GM12878 (cell line): ENCODE measurements around the gene DTL. TPM values are rescaled to one million over a fixed set of nuclear protein-coding genes. Genes with fewer than 3 reads are reported as not detected.

Experiments used
- ATAC-seq: fragments of 200-7000 bp; cut with Tn5 transposase; 3 replicates; pipeline ENCODE4 v1.9.1; 2020; ENCODE audit warnings: mild to moderate bottlenecking, moderate library complexity
- BruUV-seq: library from RNA; stranded (reverse); fragments of 400-500 nt; replicated peaks from 2 replicates; lab custom pipeline; 2021; lab: Mats Ljungman, UMichigan
- CTCF ChIA-PET: fragments of 300-600 bp; sonication (Branson Sonifier 250); formaldehyde crosslinking; extraction: SDS; loops from one replicate; lab custom pipeline; 2021; ENCODE audit warnings: inconsistent platforms; lab: Yijun Ruan, JAX
- POLR2A ChIA-PET: fragments of 350-600 bp; formaldehyde crosslinking; extraction: SDS; loops from one replicate; lab custom pipeline; 2021; ENCODE audit warnings: inconsistent platforms; lab: Charles Lee
- RAD21 ChIA-PET: fragments of 300-600 bp; sonication (Branson Sonifier 250); formaldehyde crosslinking; loops from one replicate; lab custom pipeline; 2023; ENCODE audit warnings: antibody characterized with exemption; ENCODE audit not compliant: unreplicated experiment; lab: Charles Lee
- SMC1A ChIA-PET: fragments of 300-600 bp; sonication (Branson Sonifier 250); formaldehyde crosslinking; loops from one replicate; lab custom pipeline; 2023; ENCODE audit not compliant: unreplicated experiment, uncharacterized antibody; lab: Charles Lee
- DNase-seq: peaks from one replicate; pipeline ENCODE4 v3.0.0-alpha.2; 2011; ENCODE audit warnings: low read depth, low spot score
- FAIRE-seq: peaks from 3 replicates; lab custom pipeline; 2011; peaks lifted over from hg19 to GRCh38; lab: Jason Lieb, UNC
- H2AFZ ChIP-seq: 2 replicates; pipeline ENCODE4 v1.6.0; 2011; ENCODE audit warnings: low read depth, low read length, control low read depth; ENCODE audit not compliant: control insufficient read depth
- H3K27ac ChIP-seq: 2 replicates; pipeline ENCODE4 v1.5.1; 2011; ENCODE audit warnings: control low read depth; ENCODE audit not compliant: control insufficient read depth, insufficient read depth
- H3K27me3 ChIP-seq, 2 experiments: replicated peaks in 1 of 2; 2 replicates each; pipeline versions ENCODE4 v1.6.0 to v1.6.1; 2011; ENCODE audit warnings: low read length in 1 of 2; ENCODE audit not compliant: control insufficient read depth in 2 of 2, insufficient read depth in 2 of 2
- H3K36me3 ChIP-seq, 2 experiments: 2 replicates each; pipeline ENCODE4 v1.5.1; 2011; ENCODE audit warnings: low read length in 1 of 2; ENCODE audit not compliant: control insufficient read depth in 2 of 2, insufficient read depth in 2 of 2
- H3K4me1 ChIP-seq: 2 replicates; pipeline ENCODE4 v1.6.1; 2011; ENCODE audit warnings: mild to moderate bottlenecking, low read length, moderate library complexity, mixed read lengths; ENCODE audit not compliant: control insufficient read depth, insufficient read depth
- H3K4me2 ChIP-seq: 2 replicates; pipeline ENCODE4 v1.6.0; 2011; ENCODE audit warnings: control low read depth; ENCODE audit not compliant: control insufficient read depth, insufficient read depth
- H3K4me3 ChIP-seq: fragments of 200-600 bp; sonication (generic); 2 replicates; pipeline ENCODE4 v1.5.1; 2016
- H3K79me2 ChIP-seq: 2 replicates; pipeline ENCODE4 v1.6.0; 2011; ENCODE audit warnings: low read length; ENCODE audit not compliant: control insufficient read depth, insufficient read depth
- H3K9ac ChIP-seq: 2 replicates; pipeline ENCODE4 v1.8.0; 2011; ENCODE audit warnings: low read length, control low read depth, mixed read lengths; ENCODE audit not compliant: control insufficient read depth, insufficient read depth
- H3K9me3 ChIP-seq: replicated peaks from 3 replicates; pipeline ENCODE4 v1.5.1; 2011; ENCODE audit warnings: mild to moderate bottlenecking, low read length; ENCODE audit not compliant: control insufficient read depth, insufficient read depth
- H4K20me1 ChIP-seq: 2 replicates; pipeline ENCODE4 v1.6.0; 2011; ENCODE audit not compliant: control insufficient read depth, insufficient read depth
- CEBPB ChIP-seq, 2 experiments: fragments of 150-350 bp in 1 of 2; IDR thresholded peaks; 2 replicates each; pipeline ENCODE4 v1.6.1; 2012 to 2014; ENCODE audit warnings: low read depth in 2 of 2, low read length in 2 of 2, borderline replicate concordance in 1 of 2, inconsistent platforms in 1 of 2
- EP300 ChIP-seq, 2 experiments: fragments of 150-350 bp in 1 of 2; IDR thresholded peaks; 2 replicates each; pipeline ENCODE4 v1.6.1; 2011 to 2012; ENCODE audit warnings: low read depth in 2 of 2, low read length in 2 of 2, borderline replicate concordance in 1 of 2, improper control_type of control experiment in 1 of 2, inconsistent platforms in 1 of 2; ENCODE audit not compliant: control insufficient read depth in 1 of 2
- HDGF ChIP-seq: fragments of 450-650 bp; IDR thresholded peaks from 2 replicates; pipeline ENCODE4 v1.6.1; 2016; ENCODE audit warnings: antibody characterized with exemption
- IRF3 ChIP-seq: fragments of 450-650 bp; IDR thresholded peaks from 2 replicates; pipeline ENCODE4 v1.6.1; 2014; ENCODE audit warnings: mild to moderate bottlenecking
- JUNB ChIP-seq: IDR thresholded peaks from 2 replicates; pipeline ENCODE4 v1.6.1; 2016; ENCODE audit warnings: antibody characterized with exemption, mild to moderate bottlenecking
- MEF2B ChIP-seq: fragments of 450-650 bp; IDR thresholded peaks from 2 replicates; pipeline ENCODE4 v1.6.1; 2018; ENCODE audit warnings: mild to moderate bottlenecking, moderate library complexity; ENCODE audit not compliant: partially characterized antibody, poor library complexity, severe bottlenecking
- PML ChIP-seq: IDR thresholded peaks from 2 replicates; pipeline ENCODE4 v1.6.1; 2012; ENCODE audit warnings: low read length, inconsistent platforms
- RAD21 ChIP-seq: IDR thresholded peaks from 2 replicates; pipeline ENCODE4 v1.6.1; 2011; ENCODE audit warnings: mild to moderate bottlenecking, low read depth, low read length, moderate library complexity; ENCODE audit not compliant: insufficient read depth
- SREBF2 ChIP-seq: IDR thresholded peaks from 2 replicates; pipeline ENCODE4 v1.6.1; 2012; ENCODE audit warnings: mild to moderate bottlenecking, low read length
- SUZ12 ChIP-seq: fragments of 200-600 bp; sonication (generic); IDR thresholded peaks from one replicate; pipeline ENCODE4 v1.6.1; 2018; ENCODE audit warnings: antibody characterized with exemption, mild to moderate bottlenecking; ENCODE audit not compliant: unreplicated experiment
- TARDBP ChIP-seq: IDR thresholded peaks from 2 replicates; pipeline ENCODE4 v1.6.1; 2016; ENCODE audit warnings: borderline replicate concordance
- ZBTB33 ChIP-seq: fragments of 450-650 bp; IDR thresholded peaks from 2 replicates; pipeline ENCODE4 v1.6.1; 2017; ENCODE audit warnings: mild to moderate bottlenecking
- ZNF384 ChIP-seq: IDR thresholded peaks from 2 replicates; pipeline ENCODE4 v1.6.1; 2012; ENCODE audit warnings: low read depth, mild to moderate bottlenecking, low read length, improper control_type of control experiment, borderline replicate concordance
- ZSCAN29 ChIP-seq: fragments of 450-650 bp; IDR thresholded peaks from 2 replicates; pipeline ENCODE4 v1.6.1; 2017; ENCODE audit warnings: mild to moderate bottlenecking, moderate library complexity
- WGBS: methylation state at CpG from one replicate; pipeline ENCODE4 v1.1.6; 2016; ENCODE audit warnings: low lambda C conversion rate; ENCODE audit not compliant: insufficient replicate concordance, insufficient coverage; ENCODE audit errors: missing lambda C conversion rate; 5-methylcytosine and 5-hydroxymethylcytosine counted together
- in situ Hi-C: fragments of 300-500 bp; cut with MboI; formaldehyde crosslinking; loops from 9 replicates; pipeline ENCODE4 v1.14.3; 2018; ENCODE audit warnings: mixed read lengths
- intact Hi-C: fragments of 100-400 bp; cut with micrococcal nuclease; formaldehyde crosslinking; loops from one replicate; pipeline ENCODE4 v1.14.2; 2022; ENCODE audit not compliant: unreplicated experiment
- polyA plus RNA-seq, 11 experiments: library from polyadenylated mRNA; depleted of rRNA in 4 of 11; unstranded in 6 of 11; stranded (reverse) in 5 of 11; fragments of >200 nt; fragmentation: Nextera tagmentation in 4 of 11; fragmentation: Illumina TruSeq in 1 of 11; extraction: Ambion mirVana in 4 of 11; extraction: Trizol in 1 of 11; gene quantifications; 1 replicate in 1 of 11; 2 replicates in 10 of 11; pipeline versions ENCODE4 v1.2.1 to v1.2.3, GENCODE V29; 2011 to 2016; ENCODE audit warnings: inconsistent platforms in 2 of 11, missing spikeins in 2 of 11, low read depth in 1 of 11
- total RNA-seq, 4 experiments: library from RNA; depleted of rRNA in 3 of 4; stranded (reverse); fragments of >200 nt in 3 of 4; fragmentation: Illumina TruSeq in 1 of 4; extraction: Trizol in 1 of 4; gene quantifications; 2 replicates each; pipeline versions ENCODE4 v1.2.1 to v1.2.3, GENCODE V29; 2013 to 2021
- TF ChIP-seq, protein P1 (sequence below), 3 experiments: IDR thresholded peaks in 2 of 3; conservative IDR thresholded peaks in 1 of 3; 2 replicates each; pipeline ENCODE4 v1.5.1; 2011; ENCODE audit warnings: low read depth in 3 of 3, low read length in 3 of 3, mild to moderate bottlenecking in 3 of 3, control low read depth in 2 of 3, moderate library complexity in 2 of 3, inconsistent platforms in 1 of 3, mixed read lengths in 1 of 3; ENCODE audit not compliant: control insufficient read depth in 2 of 3, insufficient read depth in 1 of 3; ENCODE audit errors: extremely low read depth in 1 of 3
- TF ChIP-seq, protein P2 (sequence below): fragments of 450-650 bp; IDR thresholded peaks from 2 replicates; pipeline ENCODE4 v1.6.1; 2017; ENCODE audit warnings: mild to moderate bottlenecking, low read depth, inconsistent platforms; ENCODE audit not compliant: poor library complexity, severe bottlenecking

Gene DTL
- total and polyA plus RNA-seq, 10 of the 15 experiments (the other 5 are each of a cell fraction or from before 2014, with no cell fraction given): 24.1 to 73.4 (median 52.2) TPM

GRCh38 chr1:212089560-212090163 is 54.1 kb downstream of the DTL start:
- no peak overlapping the region for H3K4me2 ChIP-seq
- in situ Hi-C loops: no loop called here
- DNase-seq: no peak
- H3K9me3 ChIP-seq: no peaks in the 10 kb centered on the region; the same call in 2 of the 3 replicates
- no TSS peak for BruUV-seq
- no peaks in the 10 kb centered on the region for H3K27me3 ChIP-seq
- no peak overlapping the region for H3K9ac ChIP-seq
- peaks cover 6 to 8% of the 10 kb centered on the region in 2 experiments for H3K36me3 ChIP-seq
- ATAC-seq: peak; percentile 68
- H3K27ac ChIP-seq: peak overlapping the region; percentile 22; the same call in 1 of the 2 replicates
- intact Hi-C loops: no loop called here
- peak overlapping the region; percentile 25 for H2AFZ ChIP-seq
- 16% methylated on average over 3 of the region's 3 CpGs for WGBS
- RAD21 ChIA-PET: interaction anchor here (0.6 to 2.8 kb wide), 6 partner anchors 19 to 202 kb away, joined by 3 to 15 read pairs (median 4); no protein-coding TSS in a partner anchor
- H3K4me3 ChIP-seq: no peak overlapping the region
- no peaks in the 10 kb centered on the region for H4K20me1 ChIP-seq
- CTCF ChIA-PET: interaction anchor here (0.9 to 1.5 kb wide), 3 partner anchors 12 to 202 kb away, joined by 3 to 6 read pairs (median 3); no protein-coding TSS in a partner anchor
- SMC1A ChIA-PET: interaction anchor here (1.0 to 4.3 kb wide), 9 partner anchors 8 to 366 kb away, joined by 3 to 21 read pairs (median 5); no protein-coding TSS in a partner anchor
- peaks cover under 1% of the 10 kb centered on the region for H3K79me2 ChIP-seq
- FAIRE-seq: no peak
- H3K4me1 ChIP-seq: peaks cover 3% of the 10 kb centered on the region; the same call in 1 of the 2 replicates
- POLR2A ChIA-PET: interaction anchor here (1.2 kb wide), 1 partner anchor 196 kb away, joined by 7 read pairs; no protein-coding TSS in a partner anchor
- TF ChIP-seq PML (no peak), HDGF (no peak), ZSCAN29 (no peak), ZNF384 (no peak), JUNB (peak; percentile 28), ZBTB33 (no peak), SUZ12 (no peak), MEF2B (no peak), CEBPB (IDR thresholded peaks at IDR 0.05; ENCODE audit: borderline replicate concordance in 1 of 2, low read depth in 2 of 2, low read length in 2 of 2) (no peak), EP300 (IDR thresholded peaks at IDR 0.05; ENCODE audit: borderline replicate concordance in 1 of 2, control insufficient read depth in 1 of 2, low read depth in 2 of 2, low read length in 2 of 2) (peak in 1 of 2 experiments; percentile 53; a peak in 1 of 4 replicates), IRF3 (no peak), RAD21 (no peak), TARDBP (no peak), SREBF2 (no peak)
- TF ChIP-seq, protein P1, sequence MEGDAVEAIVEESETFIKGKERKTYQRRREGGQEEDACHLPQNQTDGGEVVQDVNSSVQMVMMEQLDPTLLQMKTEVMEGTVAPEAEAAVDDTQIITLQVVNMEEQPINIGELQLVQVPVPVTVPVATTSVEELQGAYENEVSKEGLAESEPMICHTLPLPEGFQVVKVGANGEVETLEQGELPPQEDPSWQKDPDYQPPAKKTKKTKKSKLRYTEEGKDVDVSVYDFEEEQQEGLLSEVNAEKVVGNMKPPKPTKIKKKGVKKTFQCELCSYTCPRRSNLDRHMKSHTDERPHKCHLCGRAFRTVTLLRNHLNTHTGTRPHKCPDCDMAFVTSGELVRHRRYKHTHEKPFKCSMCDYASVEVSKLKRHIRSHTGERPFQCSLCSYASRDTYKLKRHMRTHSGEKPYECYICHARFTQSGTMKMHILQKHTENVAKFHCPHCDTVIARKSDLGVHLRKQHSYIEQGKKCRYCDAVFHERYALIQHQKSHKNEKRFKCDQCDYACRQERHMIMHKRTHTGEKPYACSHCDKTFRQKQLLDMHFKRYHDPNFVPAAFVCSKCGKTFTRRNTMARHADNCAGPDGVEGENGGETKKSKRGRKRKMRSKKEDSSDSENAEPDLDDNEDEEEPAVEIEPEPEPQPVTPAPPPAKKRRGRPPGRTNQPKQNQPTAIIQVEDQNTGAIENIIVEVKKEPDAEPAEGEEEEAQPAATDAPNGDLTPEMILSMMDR (IDR thresholded peaks at IDR 0.05 in 2 of 3, conservative IDR thresholded peaks at IDR 0.05 in 1 of 3; ENCODE audit: control insufficient read depth in 2 of 3, extremely low read depth in 1 of 3, insufficient read depth in 1 of 3, low read depth in 3 of 3, low read length in 3 of 3): no peak
- TF ChIP-seq, protein P2, sequence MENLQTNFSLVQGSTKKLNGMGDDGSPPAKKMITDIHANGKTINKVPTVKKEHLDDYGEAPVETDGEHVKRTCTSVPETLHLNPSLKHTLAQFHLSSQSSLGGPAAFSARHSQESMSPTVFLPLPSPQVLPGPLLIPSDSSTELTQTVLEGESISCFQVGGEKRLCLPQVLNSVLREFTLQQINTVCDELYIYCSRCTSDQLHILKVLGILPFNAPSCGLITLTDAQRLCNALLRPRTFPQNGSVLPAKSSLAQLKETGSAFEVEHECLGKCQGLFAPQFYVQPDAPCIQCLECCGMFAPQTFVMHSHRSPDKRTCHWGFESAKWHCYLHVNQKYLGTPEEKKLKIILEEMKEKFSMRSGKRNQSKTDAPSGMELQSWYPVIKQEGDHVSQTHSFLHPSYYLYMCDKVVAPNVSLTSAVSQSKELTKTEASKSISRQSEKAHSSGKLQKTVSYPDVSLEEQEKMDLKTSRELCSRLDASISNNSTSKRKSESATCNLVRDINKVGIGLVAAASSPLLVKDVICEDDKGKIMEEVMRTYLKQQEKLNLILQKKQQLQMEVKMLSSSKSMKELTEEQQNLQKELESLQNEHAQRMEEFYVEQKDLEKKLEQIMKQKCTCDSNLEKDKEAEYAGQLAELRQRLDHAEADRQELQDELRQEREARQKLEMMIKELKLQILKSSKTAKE: no peak
